Mucosa of descending colon (tissue), 3 donors: ENCODE results near the gene CDKN2D. TPM values are rescaled to one million over a fixed set of nuclear protein-coding genes. Genes with fewer than 3 reads are reported as not detected.
"Not testable (repeated sequence)": the region's sequence is repeated elsewhere in the genome, so short reads cannot be mapped to it uniquely, and the experiment has no call there.

Experiments
- ATAC-seq: fragments of 200-7000 bp; cut with Tn5 transposase; one replicate; pipeline ENCODE4 v1.9.1; 2020; ENCODE audit warnings: mild to moderate bottlenecking, moderate library complexity
- DNase-seq, 3 donors: peaks; one replicate each; pipeline ENCODE4 v3.0.0-alpha.2; 2020
- H3K36me3 ChIP-seq: fragments of 200-600 bp; one replicate; pipeline ENCODE4 v1.8.0; 2021; ENCODE audit warnings: low read depth, mild to moderate bottlenecking
- H3K4me1 ChIP-seq: fragments of 200-600 bp; one replicate; pipeline ENCODE4 v1.8.0; 2021; ENCODE audit warnings: low read depth, mild to moderate bottlenecking
- H3K4me3 ChIP-seq: fragments of 200-600 bp; one replicate; pipeline ENCODE4 v1.8.0; 2021; ENCODE audit warnings: mild to moderate bottlenecking
- H3K9me3 ChIP-seq: fragments of 200-600 bp; one replicate; pipeline ENCODE4 v1.8.0; 2021; ENCODE audit warnings: mild to moderate bottlenecking
- CTCF ChIP-seq: fragments of 200-600 bp; IDR thresholded peaks from one replicate; pipeline ENCODE4 v1.8.0; 2022; ENCODE audit warnings: antibody characterized with exemption, mild to moderate bottlenecking
- intact Hi-C, 2 donors: fragments of 100-400 bp; cut with DNase I in 1 of 2; cut with micrococcal nuclease in 1 of 2; formaldehyde crosslinking; loops; one replicate each; pipeline versions ENCODE4 v1.11.0 to v1.11.1; 2022; cut with DNase I, micrococcal nuclease
- total RNA-seq, 3 donors: library from RNA; stranded (reverse); fragmentation: NEBNext Ultra II Directional in 2 of 3; extraction: Animal tissue kit (Norgen Biotek cat#: 25700) in 2 of 3; gene quantifications; one replicate each; pipeline versions ENCODE4 v1.2.1 to v1.2.4, GENCODE V29; 2021 to 2023
- donor health status: DM: no; HTN: no; CAD: no; lungs with moderate emphysema.
- donor health status: DM: no; HTN: no; CAD: no.
- donor health status: DM: no; HTN: yes; CAD: no.

Gene CDKN2D
- total RNA-seq, 3 donors from 2014 or later, result 6.1 to 12.1 (median 11.9) TPM

GRCh38 chr19:10543420-10544241 lies 25.1 kb downstream of the CDKN2D start, which contains the start of gene ATG4D:
Gene ATG4D, plus strand, starts transcription at chr19:10543904. Its CDS starts 187 bp downstream, at chr19:10544091.
- H3K36me3 ChIP-seq, result peaks cover 5% of the 10 kb centered on the region
- peak; percentile 93 for ATAC-seq
- no peak for TF ChIP-seq CTCF
- no peaks in the 10 kb centered on the region for H3K9me3 ChIP-seq
- peak within 1 kb of the TSS; percentile 95 for H3K4me3 ChIP-seq
- intact Hi-C loops, result no loop called here
- peak; percentile 94 to 97 (median 94) for DNase-seq
- H3K4me1 ChIP-seq, result peaks cover 14% of the 10 kb centered on the region

DNA sequence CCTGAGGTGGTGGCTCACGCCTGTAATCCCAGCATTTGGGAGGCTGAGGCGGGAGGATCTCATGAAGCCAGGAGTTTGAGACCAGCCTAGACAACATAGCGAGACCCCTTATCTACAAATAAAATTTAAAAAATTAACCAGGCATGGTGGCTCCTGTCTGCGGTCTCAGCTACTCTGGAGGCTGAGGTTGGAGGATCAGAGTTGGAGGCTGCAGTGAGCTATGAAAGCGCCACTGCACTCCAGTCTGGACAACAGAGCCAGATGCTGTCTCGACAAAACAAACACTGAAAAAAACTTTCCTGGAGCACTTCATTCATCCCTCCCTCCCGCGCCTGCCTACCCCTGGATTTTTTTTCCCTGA lies 25.7 kb downstream of the CDKN2D start:
- H3K4me3 ChIP-seq, result no peak overlapping the region
- DNase-seq, result no peak
- ATAC-seq, result no peak
- intact Hi-C loops, result no loop called here
- no peak for TF ChIP-seq CTCF
- H3K36me3 ChIP-seq, result peaks cover 5% of the 10 kb centered on the region
- peaks cover 14% of the 10 kb centered on the region for H3K4me1 ChIP-seq
- H3K9me3 ChIP-seq, result no peaks in the 10 kb centered on the region

GRCh38 chr19:10539016-10539415 lies 29.8 kb downstream of the CDKN2D start:
- H3K4me1 ChIP-seq, ATAC-seq, DNase-seq, intact Hi-C loops, H3K4me3 ChIP-seq, H3K36me3 ChIP-seq, H3K9me3 ChIP-seq: not testable (repeated sequence)

DNA sequence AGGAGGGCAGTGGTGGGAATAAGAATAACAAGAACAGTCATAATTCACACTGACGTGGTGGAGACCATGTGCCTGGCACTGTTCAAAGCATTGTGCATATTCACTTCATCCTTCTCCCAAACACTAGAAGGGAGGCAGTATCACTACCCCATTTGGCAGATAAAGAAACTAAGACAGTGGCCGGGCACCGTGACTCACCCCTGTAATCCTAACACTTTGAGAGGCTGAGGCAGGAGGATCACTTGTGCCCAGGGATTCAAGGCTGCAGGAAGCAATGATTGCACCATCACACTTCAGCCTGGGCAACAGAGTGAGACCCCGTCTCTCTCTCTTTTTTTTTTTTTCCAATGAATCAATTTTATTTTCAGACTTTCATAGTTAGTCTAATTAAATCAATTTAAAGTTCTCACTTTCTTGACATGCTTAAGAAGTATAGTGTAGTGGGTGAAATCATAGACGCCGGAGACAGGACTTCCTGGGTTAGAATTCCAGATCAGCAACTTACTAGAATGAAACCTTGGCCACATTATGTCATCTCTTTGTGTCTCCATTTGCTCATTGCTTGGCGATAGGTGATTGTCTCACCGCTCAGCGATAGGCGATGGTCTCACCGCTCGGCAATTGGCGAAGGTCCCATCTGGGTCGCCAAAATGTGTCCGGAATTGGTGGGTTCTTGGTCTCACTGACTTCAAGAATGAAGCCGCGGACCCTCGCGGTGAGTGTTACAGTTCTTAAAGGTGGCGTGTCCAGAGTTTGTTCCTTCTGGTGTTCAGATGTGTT lies 30.4 kb downstream of the CDKN2D start:
- no peaks in the 10 kb centered on the region for H3K9me3 ChIP-seq
- no peak for TF ChIP-seq CTCF
- intact Hi-C loops, result no loop called here
- DNase-seq (no peak), ATAC-seq (no peak)
- H3K4me1 ChIP-seq, result peaks cover 7% of the 10 kb centered on the region
- no peaks in the 10 kb centered on the region for H3K36me3 ChIP-seq
- no peak overlapping the region for H3K4me3 ChIP-seq

DNA sequence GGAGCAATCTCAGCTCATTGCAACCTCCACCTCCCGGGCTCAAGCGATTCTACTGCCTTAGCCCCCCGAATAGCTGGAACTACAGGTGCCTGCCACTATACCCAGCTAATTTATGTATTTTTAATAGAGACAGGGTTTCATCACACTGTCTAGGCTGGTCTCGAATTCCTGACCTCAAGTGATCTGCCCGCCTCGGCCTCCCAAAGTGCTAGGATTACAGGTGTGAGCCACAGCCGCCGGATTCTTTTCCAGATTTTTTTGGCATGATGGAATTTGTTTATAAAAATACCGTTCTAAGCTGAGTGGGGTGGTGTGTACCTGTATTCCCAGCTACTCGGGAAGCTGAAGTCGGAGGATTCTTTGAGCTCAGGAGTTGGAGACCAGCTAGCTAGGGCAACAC lies 31.1 kb downstream of the CDKN2D start:
- no peak overlapping the region for H3K4me3 ChIP-seq
- no peaks in the 10 kb centered on the region for H3K36me3 ChIP-seq
- DNase-seq, result no peak
- no peak for ATAC-seq
- H3K4me1 ChIP-seq, result peaks cover 2% of the 10 kb centered on the region
- no peak for TF ChIP-seq CTCF
- no peaks in the 10 kb centered on the region for H3K9me3 ChIP-seq
- intact Hi-C loops, result no loop called here

DNA sequence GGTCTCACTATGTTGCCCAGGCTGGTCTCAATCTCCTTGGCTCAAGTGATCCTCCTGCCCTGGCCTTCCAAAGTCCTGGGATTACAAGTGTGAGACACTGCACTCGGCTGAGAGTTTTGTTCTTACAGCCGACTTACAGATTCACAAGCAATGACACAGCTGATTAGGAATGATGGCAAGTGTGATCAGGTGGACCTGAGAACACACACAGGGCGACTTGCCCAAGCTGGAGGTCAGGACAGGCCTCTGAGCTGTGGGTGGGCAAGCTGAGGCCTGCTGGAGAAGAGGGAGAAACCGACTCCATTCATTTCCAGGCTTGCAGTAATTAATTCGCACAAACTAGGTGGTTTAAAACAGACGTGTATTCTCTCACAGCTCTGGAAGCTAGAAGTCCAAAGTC lies 33.2 kb downstream of the CDKN2D start:
- H3K36me3 ChIP-seq, result no peaks in the 10 kb centered on the region
- ATAC-seq (no peak), DNase-seq (no peak)
- no peak for TF ChIP-seq CTCF
- no peaks in the 10 kb centered on the region for H3K9me3 ChIP-seq
- H3K4me3 ChIP-seq, result no peak overlapping the region
- intact Hi-C loops, result no loop called here
- H3K4me1 ChIP-seq, result no peaks in the 10 kb centered on the region
